HFF-Myc (cell line): ENCODE measurements around the gene SEPHS2.

Experiments used
- DNase-seq: peaks from one replicate; pipeline ENCODE4 v3.0.0-alpha.2; 2011; ENCODE audit warnings: low read depth; ENCODE audit errors: extremely low read depth
- H3K4me3 ChIP-seq: replicated peaks from 2 replicates; pipeline ENCODE4 v1.5.1; 2011; ENCODE audit warnings: low read depth, mild to moderate bottlenecking, control low read depth, low read length
- CTCF ChIP-seq: IDR thresholded peaks from 2 replicates; pipeline ENCODE4 v1.5.1; 2012; ENCODE audit warnings: mild to moderate bottlenecking, low read depth, low read length, control low read depth; ENCODE audit errors: missing control alignments

The SEPHS2 gene

GRCh38 chr16:30429678-30430427 lies 15.8 kb downstream of the SEPHS2 start, which contains the start of gene DCTPP1:
TSS of gene DCTPP1 (minus strand) at chr16:30430030. CDS start at chr16:30429980, 50 bp downstream.
- peak within 1 kb of the TSS; percentile 77 for H3K4me3 ChIP-seq
- peak; percentile 82 for TF ChIP-seq CTCF
- DNase-seq: peak; percentile 98

GRCh38 chr16:30429418-30429677 lies 16.3 kb downstream of the SEPHS2 start:
- H3K4me3 ChIP-seq: peak overlapping the region; percentile 77
- no peak for DNase-seq
- TF ChIP-seq CTCF: no peak

GRCh38 chr16:30428055-30428454 lies 17.6 kb downstream of the SEPHS2 start:
- H3K4me3 ChIP-seq: peak overlapping the region; percentile 77
- no peak for TF ChIP-seq CTCF
- DNase-seq: no peak

- no peak overlapping the region for H3K4me3 ChIP-seq
- no peak for TF ChIP-seq CTCF
- no peak for DNase-seq
Observed at GRCh38 chr16:30421010-30421409, 24.7 kb downstream of the SEPHS2 start.

- peak overlapping the region; percentile 42 for H3K4me3 ChIP-seq
- DNase-seq: no peak
- no peak for TF ChIP-seq CTCF
Observed at GRCh38 chr16:30418350-30419181, 27.1 kb downstream of the SEPHS2 start.

- DNase-seq: peak; percentile 80
- TF ChIP-seq CTCF: peak; percentile 5
- H3K4me3 ChIP-seq: peak overlapping the region; percentile 42
Observed at GRCh38 chr16:30417529-30418349, 27.9 kb downstream of the SEPHS2 start.
